Upper lobe of left lung (tissue), 6 donors: Measurements from ENCODE around the gene MGAT4A. TPM values are rescaled to one million over a fixed set of nuclear protein-coding genes. Genes with fewer than 3 reads are reported as not detected.
A peak's percentile ranks its signal among the peaks of the same experiment; 100 is the strongest.
"Not testable (repeated sequence)": the region's sequence is repeated elsewhere in the genome, so short reads cannot be mapped to it uniquely, and the experiment has no call there.

Source experiments
- ATAC-seq, 2 donors: fragments of 200-7000 bp; cut with Tn5 transposase; one replicate each; pipeline ENCODE4 v1.9.1; 2022; ENCODE audit warnings: mild to moderate bottlenecking in 2 of 2, moderate library complexity in 2 of 2; ENCODE audit not compliant: low FRiP score in 2 of 2
- DNase-seq, 2 donors: peaks; one replicate each; pipeline ENCODE4 v3.0.0-alpha.2; 2019 to 2020
- H3K27ac ChIP-seq, 4 donors: fragments of 200-600 bp; sonication (generic); one replicate each; pipeline ENCODE4 v1.5.1; 2016 to 2019
- H3K27me3 ChIP-seq, 4 donors: fragments of 200-600 bp; sonication (generic); one replicate each; pipeline ENCODE4 v1.5.1; 2017 to 2019
- H3K36me3 ChIP-seq, 4 donors: fragments of 200-600 bp; sonication (generic); one replicate each; pipeline ENCODE4 v1.5.1; 2016 to 2019
- H3K4me1 ChIP-seq, 4 donors: fragments of 200-600 bp; sonication (generic); one replicate each; pipeline ENCODE4 v1.5.1; 2018 to 2019
- H3K4me3 ChIP-seq, 4 donors: fragments of 200-600 bp; sonication (generic); one replicate each; pipeline ENCODE4 v1.5.1; 2017 to 2019; ENCODE audit warnings: mild to moderate bottlenecking in 2 of 4, moderate library complexity in 1 of 4
- H3K9me3 ChIP-seq, 4 donors: fragments of 200-600 bp; sonication (generic); one replicate each; pipeline ENCODE4 v1.5.1; 2018 to 2019
- EP300 ChIP-seq, 4 donors: sonication (generic); formaldehyde crosslinking; IDR thresholded peaks; one replicate each; pipeline ENCODE4 v1.5.1; 2017; ENCODE audit warnings: antibody characterized with exemption in 4 of 4, control low read depth in 2 of 4
- POLR2A ChIP-seq, 4 donors: fragments of 450-650 bp; IDR thresholded peaks; one replicate each; pipeline ENCODE4 v1.5.1; 2016 to 2017; ENCODE audit warnings: antibody characterized with exemption in 4 of 4, mild to moderate bottlenecking in 2 of 4
- POLR2AphosphoS5 ChIP-seq, 2 donors: sonication (generic); formaldehyde crosslinking; IDR thresholded peaks; one replicate each; pipeline ENCODE4 v1.5.1; 2017; ENCODE audit warnings: antibody characterized with exemption in 2 of 2
- WGBS, 2 donors: methylation state at CpG; one replicate each; pipeline ENCODE4 v1.1.5; 2017 to 2018; 5-methylcytosine and 5-hydroxymethylcytosine counted together
- total RNA-seq, 6 donors: library from RNA; depleted of rRNA in 4 of 6; stranded (reverse); fragments of >200 nt in 4 of 6; gene quantifications; one replicate each; pipeline versions ENCODE4 v1.1.0 to v1.2.1, GENCODE V29; 2016 to 2021
- TF ChIP-seq, protein P1 (sequence below), 6 experiments: fragments of 450-650 bp in 4 of 6; fragments of 200-600 bp in 2 of 6; sonication (generic) in 2 of 6; IDR thresholded peaks; one replicate each; pipeline ENCODE4 v1.5.1; 2016 to 2019; ENCODE audit warnings: antibody characterized with exemption in 6 of 6
- donor health status: DM: no; HTN: no; CAD: no; lungs with moderate emphysema.
- donor health status: DM: no; HTN: yes; CAD: no; lungs with severe emphysema.

MGAT4A gene
- total RNA-seq, 6 donors from 2014 or later, result 28.4 to 69.6 (median 53.6) TPM

- ATAC-seq (peak; percentile 46 to 73), DNase-seq (no peak)
- 76 to 88% methylated on average over 12 of the region's 12 CpGs for WGBS, 2 donors
- TF ChIP-seq, protein P1, sequence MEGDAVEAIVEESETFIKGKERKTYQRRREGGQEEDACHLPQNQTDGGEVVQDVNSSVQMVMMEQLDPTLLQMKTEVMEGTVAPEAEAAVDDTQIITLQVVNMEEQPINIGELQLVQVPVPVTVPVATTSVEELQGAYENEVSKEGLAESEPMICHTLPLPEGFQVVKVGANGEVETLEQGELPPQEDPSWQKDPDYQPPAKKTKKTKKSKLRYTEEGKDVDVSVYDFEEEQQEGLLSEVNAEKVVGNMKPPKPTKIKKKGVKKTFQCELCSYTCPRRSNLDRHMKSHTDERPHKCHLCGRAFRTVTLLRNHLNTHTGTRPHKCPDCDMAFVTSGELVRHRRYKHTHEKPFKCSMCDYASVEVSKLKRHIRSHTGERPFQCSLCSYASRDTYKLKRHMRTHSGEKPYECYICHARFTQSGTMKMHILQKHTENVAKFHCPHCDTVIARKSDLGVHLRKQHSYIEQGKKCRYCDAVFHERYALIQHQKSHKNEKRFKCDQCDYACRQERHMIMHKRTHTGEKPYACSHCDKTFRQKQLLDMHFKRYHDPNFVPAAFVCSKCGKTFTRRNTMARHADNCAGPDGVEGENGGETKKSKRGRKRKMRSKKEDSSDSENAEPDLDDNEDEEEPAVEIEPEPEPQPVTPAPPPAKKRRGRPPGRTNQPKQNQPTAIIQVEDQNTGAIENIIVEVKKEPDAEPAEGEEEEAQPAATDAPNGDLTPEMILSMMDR (IDR thresholded peaks at IDR 0.05), result no peak
- TF ChIP-seq POLR2A (IDR thresholded peaks at IDR 0.05), result peak in 1 of 4 donors; percentile 19
- Histone ChIP-seq H3K9me3 (no peaks in the 10 kb centered on the region), H3K4me3 (no peak overlapping the region), H3K27me3 (no peaks in the 10 kb centered on the region), H3K36me3 (peaks cover 0 to 29% (median 2%) of the 10 kb centered on the region in 4 donors), H3K4me1 (peaks cover 3 to 8% (median 6%) of the 10 kb centered on the region in 4 donors), H3K27ac (peak overlapping the region in 3 of 4 donors; percentile 6 to 62 (median 38))
Measured at GRCh38 chr2:98663511-98664090, 67.3 kb downstream of the MGAT4A start.

- H3K9me3 ChIP-seq, result not testable (repeated sequence)
Measured at GRCh38 chr2:98659491-98659840, 71.5 kb downstream of the MGAT4A start.

DNA sequence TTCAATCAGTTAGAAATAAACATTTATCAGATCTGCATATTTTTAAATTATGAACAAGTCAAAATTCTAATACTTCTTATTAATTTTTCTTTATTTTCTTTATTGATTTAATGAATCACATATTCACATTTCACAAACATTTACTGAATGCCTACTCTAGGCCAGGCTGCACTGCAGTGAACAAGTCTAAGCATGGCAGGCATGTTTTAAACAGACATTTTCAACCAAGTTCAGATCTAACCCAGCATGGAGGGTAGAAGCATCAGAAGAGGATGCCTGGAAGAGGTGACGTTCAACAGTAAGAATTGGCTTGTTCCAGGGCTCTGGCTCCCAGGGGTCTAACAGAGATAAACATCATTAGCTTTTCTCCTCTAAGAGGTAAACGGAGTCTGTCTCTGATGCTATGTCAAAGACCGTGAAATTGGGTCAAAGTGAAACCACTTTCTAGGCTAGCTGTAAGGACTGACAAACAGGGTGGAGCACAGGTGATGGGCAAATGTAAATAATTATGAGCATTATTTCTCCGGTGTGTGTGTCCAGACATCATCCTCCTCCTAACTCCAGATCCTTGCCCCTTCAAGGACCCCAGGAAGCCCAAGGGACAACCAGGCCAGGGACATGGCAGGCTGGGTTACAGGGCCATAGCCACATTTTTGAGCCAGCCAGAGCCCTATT lies 72.0 kb downstream of the MGAT4A start:
- no peaks in the 10 kb centered on the region for H3K27me3 ChIP-seq
- peaks cover 0 to 4% (median 1%) of the 10 kb centered on the region in 4 donors for H3K4me1 ChIP-seq
- WGBS, 2 donors, result 92 to 93% methylated on average over 4 of the region's 4 CpGs
- DNase-seq (no peak), ATAC-seq (no peak)
- no peaks in the 10 kb centered on the region for H3K9me3 ChIP-seq
- TF ChIP-seq POLR2A (IDR thresholded peaks at IDR 0.05), result no peak
- TF ChIP-seq EP300 (IDR thresholded peaks at IDR 0.05), result no peak
- TF ChIP-seq POLR2AphosphoS5 (IDR thresholded peaks at IDR 0.05), result no peak
- TF ChIP-seq, protein P1 (IDR thresholded peaks at IDR 0.05), result no peak
- peaks cover 0 to 20% (median 0%) of the 10 kb centered on the region in 4 donors for H3K36me3 ChIP-seq
- peak overlapping the region in 2 of 4 donors; percentile 32 to 46 for H3K27ac ChIP-seq
- no peak overlapping the region for H3K4me3 ChIP-seq

More at GRCh38 chr2:98659491-98659840, 71.5 kb downstream of the MGAT4A start:
- H3K4me1 ChIP-seq, ATAC-seq, DNase-seq, H3K4me3 ChIP-seq, H3K27me3 ChIP-seq: not testable (repeated sequence)
- Histone ChIP-seq H3K36me3 (peaks cover 0 to 20% (median 0%) of the 10 kb centered on the region in 4 donors), H3K27ac (peak overlapping the region in 2 of 4 donors; percentile 32 to 46)
- WGBS, 2 donors, result 90 to 92% methylated on average over 3 of the region's 3 CpGs

- ATAC-seq, result peak; percentile 49 to 56
Measured at GRCh38 chr2:98656800-98657199, 74.1 kb downstream of the MGAT4A start.

More at GRCh38 chr2:98656800-98657199, 74.1 kb downstream of the MGAT4A start:
- no peaks in the 10 kb centered on the region for H3K9me3 ChIP-seq
- 63 to 74% methylated on average over 3 to 4 of the region's 4 CpGs for WGBS, 2 donors
- no peak overlapping the region for H3K4me3 ChIP-seq
- DNase-seq, result peak in 1 of 2 donors; percentile 31
- H3K27ac ChIP-seq, result peak overlapping the region in 1 of 4 donors; percentile 41
- TF ChIP-seq POLR2A (IDR thresholded peaks at IDR 0.05), result no peak
- TF ChIP-seq EP300 (IDR thresholded peaks at IDR 0.05), result peak in 1 of 4 donors; percentile 4
- TF ChIP-seq, protein P1 (IDR thresholded peaks at IDR 0.05), result no peak
- H3K36me3 ChIP-seq, result peaks cover 0 to 14% (median 0%) of the 10 kb centered on the region in 4 donors
- peaks cover 0 to 4% (median 1%) of the 10 kb centered on the region in 4 donors for H3K4me1 ChIP-seq
- no peaks in the 10 kb centered on the region for H3K27me3 ChIP-seq
